ENCODE data around the gene CLSTN2. TPM values are rescaled to one million over a fixed set of nuclear protein-coding genes. Genes with fewer than 3 reads are reported as not detected.

Gene CLSTN2
- total RNA-seq, 1 donor from 2014 or later: 12.9 TPM

DNA sequence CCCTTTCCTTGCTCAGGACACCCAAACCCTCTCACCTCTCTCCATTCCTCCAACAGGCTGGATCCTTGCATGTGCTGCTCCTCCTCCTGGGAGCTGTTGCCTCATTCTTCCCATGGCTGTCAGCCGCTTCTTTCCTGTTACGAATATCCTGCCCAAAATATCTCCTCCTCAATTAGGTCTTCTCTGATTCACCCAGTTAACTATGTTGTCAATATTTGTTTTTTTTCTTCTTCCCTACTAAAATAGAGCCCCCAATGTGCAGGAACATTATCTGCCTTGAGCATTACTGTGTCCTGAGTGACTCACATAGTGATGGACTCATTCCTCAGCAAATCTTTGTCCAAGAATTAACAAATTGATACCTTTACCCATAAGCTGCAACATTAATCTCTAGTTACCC, 357.2 kb downstream of the CLSTN2 start:
- Mint-ChIP-seq H3K27ac (no peak overlapping the region), H3K27me3 (no peaks in the 10 kb centered on the region)
- TF ChIP-seq, protein P1, sequence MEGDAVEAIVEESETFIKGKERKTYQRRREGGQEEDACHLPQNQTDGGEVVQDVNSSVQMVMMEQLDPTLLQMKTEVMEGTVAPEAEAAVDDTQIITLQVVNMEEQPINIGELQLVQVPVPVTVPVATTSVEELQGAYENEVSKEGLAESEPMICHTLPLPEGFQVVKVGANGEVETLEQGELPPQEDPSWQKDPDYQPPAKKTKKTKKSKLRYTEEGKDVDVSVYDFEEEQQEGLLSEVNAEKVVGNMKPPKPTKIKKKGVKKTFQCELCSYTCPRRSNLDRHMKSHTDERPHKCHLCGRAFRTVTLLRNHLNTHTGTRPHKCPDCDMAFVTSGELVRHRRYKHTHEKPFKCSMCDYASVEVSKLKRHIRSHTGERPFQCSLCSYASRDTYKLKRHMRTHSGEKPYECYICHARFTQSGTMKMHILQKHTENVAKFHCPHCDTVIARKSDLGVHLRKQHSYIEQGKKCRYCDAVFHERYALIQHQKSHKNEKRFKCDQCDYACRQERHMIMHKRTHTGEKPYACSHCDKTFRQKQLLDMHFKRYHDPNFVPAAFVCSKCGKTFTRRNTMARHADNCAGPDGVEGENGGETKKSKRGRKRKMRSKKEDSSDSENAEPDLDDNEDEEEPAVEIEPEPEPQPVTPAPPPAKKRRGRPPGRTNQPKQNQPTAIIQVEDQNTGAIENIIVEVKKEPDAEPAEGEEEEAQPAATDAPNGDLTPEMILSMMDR (conservative IDR thresholded peaks at IDR 0.05): no peak

DNA sequence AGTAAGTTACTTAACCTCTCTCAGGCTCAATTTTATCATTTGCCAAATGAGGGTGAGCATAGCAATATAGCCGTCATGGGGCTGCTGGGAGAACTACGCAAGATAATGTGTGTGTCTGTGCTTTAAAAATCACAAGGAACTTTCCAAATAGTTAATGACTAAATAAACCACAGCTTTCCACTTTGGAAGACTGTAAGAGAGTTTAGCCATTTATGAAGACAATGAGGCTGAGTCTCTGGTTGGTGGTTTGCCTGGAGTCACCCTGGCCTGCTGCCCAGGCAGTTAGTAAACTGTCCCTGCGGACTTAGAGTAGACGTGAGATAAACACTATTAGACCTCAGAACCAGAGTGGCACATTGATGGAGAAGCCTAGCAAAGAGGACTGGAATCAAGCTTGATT, 357.7 kb downstream of the CLSTN2 start:
- DNase-seq (ENCODE audit: extremely low spot score, unreplicated experiment): no peak
- no peaks in the 10 kb centered on the region for H3K4me1 Mint-ChIP-seq (ENCODE audit: unreplicated experiment)
- H3K27ac Mint-ChIP-seq: no peak overlapping the region
- no peak overlapping the region for H3K4me3 Mint-ChIP-seq
- TF ChIP-seq, protein P1 (conservative IDR thresholded peaks at IDR 0.05): no peak
- peaks cover 6% of the 10 kb centered on the region for H3K9me3 Mint-ChIP-seq
- H3K27me3 Mint-ChIP-seq: no peaks in the 10 kb centered on the region
- no peaks in the 10 kb centered on the region for H3K36me3 Mint-ChIP-seq

More for the DNA sequence above, 357.2 kb downstream of the CLSTN2 start:
- no peaks in the 10 kb centered on the region for H3K4me1 Mint-ChIP-seq (ENCODE audit: unreplicated experiment)
- no peaks in the 10 kb centered on the region for H3K36me3 Mint-ChIP-seq
- DNase-seq (ENCODE audit: extremely low spot score, unreplicated experiment): no peak
- H3K4me3 Mint-ChIP-seq: no peak overlapping the region
- H3K9me3 Mint-ChIP-seq: peaks cover 6% of the 10 kb centered on the region

DNA sequence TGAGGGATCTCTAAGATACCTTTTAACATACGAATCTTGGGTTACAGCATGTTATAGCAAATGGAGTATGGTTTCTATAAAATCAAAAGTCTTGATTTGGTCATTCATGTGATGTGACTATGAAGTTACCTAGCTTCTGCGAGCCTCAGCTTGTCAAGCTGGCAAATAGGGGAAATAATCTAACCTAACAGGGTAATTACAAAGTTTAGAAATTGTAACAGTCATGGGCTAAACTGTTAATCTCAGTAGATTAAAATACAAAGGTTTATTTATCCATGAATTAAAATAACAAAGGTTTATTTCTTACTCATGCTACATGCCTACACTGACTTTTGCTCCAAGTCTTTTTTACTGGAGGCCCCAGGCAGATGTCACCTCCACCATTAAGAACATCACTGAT, 359.1 kb downstream of the CLSTN2 start:
- Mint-ChIP-seq H3K27ac (no peak overlapping the region), H3K4me1 (ENCODE audit: unreplicated experiment) (no peaks in the 10 kb centered on the region), H3K27me3 (no peaks in the 10 kb centered on the region), H3K9me3 (peaks cover 6% of the 10 kb centered on the region), H3K4me3 (no peak overlapping the region), H3K36me3 (no peaks in the 10 kb centered on the region)
- no peak for DNase-seq (ENCODE audit: extremely low spot score, unreplicated experiment)
- TF ChIP-seq, protein P1 (conservative IDR thresholded peaks at IDR 0.05): no peak

DNA sequence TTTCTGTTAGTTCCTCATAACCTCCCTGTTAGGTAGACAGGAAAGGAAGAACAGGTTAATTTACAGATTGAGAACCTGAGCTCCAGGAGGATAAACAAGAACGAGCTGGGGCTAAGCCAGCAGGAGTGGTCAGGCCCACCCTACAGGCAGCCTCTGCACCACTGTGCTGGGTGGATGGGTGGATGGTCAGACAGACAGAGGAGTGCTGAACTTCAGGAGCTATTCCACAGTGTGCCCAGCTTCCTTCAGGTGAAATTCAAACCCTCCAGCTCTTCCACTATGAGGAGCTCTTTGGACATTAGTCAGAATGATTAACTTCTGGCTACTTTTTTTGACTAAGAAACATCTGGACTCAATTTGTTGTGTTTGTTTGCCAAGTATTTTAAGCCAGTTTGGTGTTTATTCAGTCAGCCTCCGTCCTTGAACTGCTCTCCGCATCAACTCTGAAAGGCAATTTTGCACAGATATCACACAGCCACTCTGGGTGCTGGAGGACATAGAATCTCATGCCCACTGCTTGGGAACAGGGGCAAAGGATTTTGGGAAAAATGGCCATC, 361.9 kb downstream of the CLSTN2 start:
- TF ChIP-seq, protein P1 (conservative IDR thresholded peaks at IDR 0.05): no peak
- Mint-ChIP-seq H3K9me3 (no peaks in the 10 kb centered on the region), H3K4me3 (no peak overlapping the region)

DNA sequence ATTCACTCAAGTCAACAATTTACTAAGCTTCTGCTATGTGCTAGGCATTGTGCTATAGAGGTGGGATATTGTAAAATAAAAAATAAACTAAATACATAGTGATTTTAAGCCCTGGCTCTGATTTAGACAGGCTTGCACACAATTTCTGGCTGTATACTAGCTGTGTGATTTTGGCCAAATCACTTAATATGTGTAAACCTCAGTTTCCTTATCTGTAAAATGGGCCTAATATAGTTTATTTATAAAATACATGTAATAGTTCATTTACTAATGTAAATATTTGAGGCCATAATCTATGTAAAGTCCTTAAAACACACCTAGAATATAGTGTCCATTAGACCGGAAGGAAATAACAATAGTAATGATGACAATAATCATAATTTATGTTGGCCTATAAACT, 363.1 kb downstream of the CLSTN2 start:
- no peaks in the 10 kb centered on the region for H3K27me3 Mint-ChIP-seq
- H3K9me3 Mint-ChIP-seq: no peaks in the 10 kb centered on the region
- TF ChIP-seq, protein P1 (conservative IDR thresholded peaks at IDR 0.05): no peak
- H3K36me3 Mint-ChIP-seq: no peaks in the 10 kb centered on the region
- H3K27ac Mint-ChIP-seq: no peak overlapping the region
- H3K4me3 Mint-ChIP-seq: no peak overlapping the region
- no peak for DNase-seq (ENCODE audit: extremely low spot score, unreplicated experiment)
- H3K4me1 Mint-ChIP-seq (ENCODE audit: unreplicated experiment): no peaks in the 10 kb centered on the region

More for the DNA sequence above, 361.9 kb downstream of the CLSTN2 start:
- no peak overlapping the region for H3K27ac Mint-ChIP-seq
- no peak for DNase-seq (ENCODE audit: extremely low spot score, unreplicated experiment)
- H3K4me1 Mint-ChIP-seq (ENCODE audit: unreplicated experiment): no peaks in the 10 kb centered on the region
- H3K36me3 Mint-ChIP-seq: no peaks in the 10 kb centered on the region
- no peaks in the 10 kb centered on the region for H3K27me3 Mint-ChIP-seq
